Measurements from ENCODE around the gene ADGRG7.

GRCh38 chr3:100726706-100727105 is 117.3 kb downstream of the ADGRG7 start:
- TF ChIP-seq CTCF (IDR thresholded peaks at IDR 0.05) (no peak), ZFX (IDR thresholded peaks at IDR 0.05; ENCODE audit: borderline replicate concordance) (no peak)
